Astrocyte of the cerebellum (primary cell): Measurements from ENCODE around the gene CEP295NL.

Experiments used
- DNase-seq: peaks from one replicate; pipeline ENCODE4 v3.0.0-alpha.2; 2011; ENCODE audit warnings: low read depth
- H3K4me3 ChIP-seq: 2 replicates; pipeline ENCODE4 v1.5.1; 2011; ENCODE audit warnings: mild to moderate bottlenecking, low read depth, low read length, moderate library complexity
- in situ Hi-C: cut with HindIII; loops from 2 replicates; pipeline ENCODE4 v1.10.0; 2017; ENCODE audit warnings: low sequenced_read_pairs
- TF ChIP-seq, protein P1 (sequence below): IDR thresholded peaks from 2 replicates; pipeline ENCODE4 v1.5.1; 2012; ENCODE audit warnings: low read length, low read depth, moderate library complexity, mild to moderate bottlenecking; ENCODE audit errors: missing control alignments

Gene CEP295NL

DNA sequence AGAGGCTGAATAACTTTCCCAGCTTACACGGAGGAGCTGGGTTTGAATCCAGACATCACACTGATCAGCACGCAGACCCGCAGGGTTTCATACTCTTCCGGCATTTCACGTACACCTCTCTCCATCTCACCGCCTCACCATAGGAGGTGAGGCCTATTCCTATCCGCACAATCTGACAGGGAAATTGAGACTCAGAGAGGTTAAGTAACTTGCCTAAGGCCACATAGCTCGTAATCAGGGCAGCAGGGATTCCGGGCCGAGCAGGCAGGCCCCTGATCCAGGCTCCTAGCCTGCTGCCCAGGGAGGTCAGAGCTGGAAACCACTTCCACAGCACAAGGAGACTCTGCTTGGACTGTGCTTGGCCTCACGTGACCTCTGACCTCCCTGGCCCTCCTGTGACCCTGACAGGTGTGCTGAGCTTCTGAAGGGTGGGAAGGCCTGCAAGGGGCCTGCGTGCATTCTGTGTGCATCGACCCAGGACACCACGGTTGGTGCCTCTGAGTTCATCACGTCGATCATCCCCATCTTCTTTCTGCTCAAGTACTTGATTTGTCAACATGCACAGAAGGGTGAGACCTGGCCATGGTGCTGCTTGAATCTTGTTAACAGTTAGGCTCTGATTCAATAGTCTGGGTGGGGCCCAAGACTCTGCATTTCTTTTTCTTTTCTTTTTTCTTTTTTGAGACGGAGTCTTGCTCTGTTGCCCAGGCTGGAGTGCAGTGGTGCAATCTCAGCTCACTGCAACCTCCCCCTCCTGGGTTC lies 4.7 kb downstream of the CEP295NL start:
- no peak overlapping the region for H3K4me3 ChIP-seq
- DNase-seq = no peak
- in situ Hi-C loops = no loop called here
- TF ChIP-seq, protein P1, sequence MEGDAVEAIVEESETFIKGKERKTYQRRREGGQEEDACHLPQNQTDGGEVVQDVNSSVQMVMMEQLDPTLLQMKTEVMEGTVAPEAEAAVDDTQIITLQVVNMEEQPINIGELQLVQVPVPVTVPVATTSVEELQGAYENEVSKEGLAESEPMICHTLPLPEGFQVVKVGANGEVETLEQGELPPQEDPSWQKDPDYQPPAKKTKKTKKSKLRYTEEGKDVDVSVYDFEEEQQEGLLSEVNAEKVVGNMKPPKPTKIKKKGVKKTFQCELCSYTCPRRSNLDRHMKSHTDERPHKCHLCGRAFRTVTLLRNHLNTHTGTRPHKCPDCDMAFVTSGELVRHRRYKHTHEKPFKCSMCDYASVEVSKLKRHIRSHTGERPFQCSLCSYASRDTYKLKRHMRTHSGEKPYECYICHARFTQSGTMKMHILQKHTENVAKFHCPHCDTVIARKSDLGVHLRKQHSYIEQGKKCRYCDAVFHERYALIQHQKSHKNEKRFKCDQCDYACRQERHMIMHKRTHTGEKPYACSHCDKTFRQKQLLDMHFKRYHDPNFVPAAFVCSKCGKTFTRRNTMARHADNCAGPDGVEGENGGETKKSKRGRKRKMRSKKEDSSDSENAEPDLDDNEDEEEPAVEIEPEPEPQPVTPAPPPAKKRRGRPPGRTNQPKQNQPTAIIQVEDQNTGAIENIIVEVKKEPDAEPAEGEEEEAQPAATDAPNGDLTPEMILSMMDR = no peak

DNA sequence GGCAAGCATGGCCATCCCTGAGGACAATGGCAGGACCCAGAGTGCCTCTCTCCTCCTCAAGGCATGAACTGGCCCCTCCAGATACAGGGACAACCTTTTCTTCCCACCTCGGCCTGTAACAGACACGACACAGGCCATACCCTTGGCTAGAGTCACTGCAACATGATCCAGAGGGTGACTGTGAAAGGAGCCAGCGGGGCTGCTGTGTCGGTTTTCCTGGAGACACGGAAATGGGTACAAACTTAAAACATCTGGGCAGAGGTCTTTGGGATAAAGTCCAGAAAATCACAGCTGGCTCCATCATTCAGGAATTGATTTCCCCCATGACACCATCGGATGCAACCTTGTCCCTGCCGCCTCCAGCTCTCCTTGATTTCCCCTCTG lies 5.3 kb downstream of the CEP295NL start:
- H3K4me3 ChIP-seq = no peak overlapping the region
- TF ChIP-seq, protein P1 = no peak
- in situ Hi-C loops = no loop called here
- DNase-seq = no peak

- TF ChIP-seq, protein P1 = no peak
- no peak for DNase-seq
- no peak overlapping the region for H3K4me3 ChIP-seq
- in situ Hi-C loops = no loop called here
These were observed 6.0 kb downstream of the CEP295NL start for GRCh38 chr17:78896834-78897663.

- in situ Hi-C loops = no loop called here
- H3K4me3 ChIP-seq = no peak overlapping the region
- TF ChIP-seq, protein P1 = no peak
- DNase-seq = no peak
These were observed 6.7 kb downstream of the CEP295NL start for GRCh38 chr17:78896091-78896833.

DNA sequence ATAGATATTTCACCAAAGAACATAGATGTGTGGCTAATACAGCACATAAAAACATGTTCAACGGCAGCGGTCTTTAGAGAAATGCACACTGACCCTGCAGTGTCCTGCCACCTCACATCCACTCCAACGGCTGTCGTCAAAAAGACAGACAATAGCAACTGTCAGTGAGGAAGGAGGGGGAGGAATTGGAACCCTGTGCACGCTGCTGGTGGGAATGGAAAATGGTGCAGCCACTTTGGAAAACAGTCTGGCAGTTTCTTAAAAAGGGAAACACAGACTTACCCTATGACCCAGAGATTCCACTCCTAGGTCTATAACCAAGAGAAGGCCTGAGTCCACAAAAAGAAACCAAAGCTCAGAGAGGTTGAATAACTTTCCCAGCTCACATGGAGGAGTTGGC lies 7.7 kb downstream of the CEP295NL start:
- no peak overlapping the region for H3K4me3 ChIP-seq
- DNase-seq = no peak
- in situ Hi-C loops = no loop called here
- TF ChIP-seq, protein P1 = no peak

- H3K4me3 ChIP-seq = no peak overlapping the region
- DNase-seq = no peak
- in situ Hi-C loops = no loop called here
- TF ChIP-seq, protein P1 = no peak
These were observed 9.3 kb downstream of the CEP295NL start for GRCh38 chr17:78893684-78894083.
